H1 (cell line): ENCODE measurements around the gene ASCL5. TPM values are rescaled to one million over a fixed set of nuclear protein-coding genes. Genes with fewer than 3 reads are reported as not detected.

Experiments used
- CTCF ChIA-PET: fragments of 300-600 bp; sonication (Branson Sonifier 250); formaldehyde crosslinking; loops from one replicate; lab custom pipeline; 2021; ENCODE audit not compliant: partially characterized antibody; lab: Charles Lee
- POLR2A ChIA-PET: fragments of 300-600 bp; sonication (Branson Sonifier 250); formaldehyde crosslinking; loops from one replicate; lab custom pipeline; 2021; ENCODE audit warnings: inconsistent platforms; ENCODE audit not compliant: partially characterized antibody; lab: Charles Lee
- DNase-seq, 2 experiments: peaks; one replicate each; pipeline versions ENCODE4 v3.0.0 to v3.0.0-alpha.2; 2010 to 2022; ENCODE audit warnings: low spot score in 2 of 2, low read depth in 1 of 2, mixed read lengths in 1 of 2
- FAIRE-seq: peaks from 2 replicates; lab custom pipeline; 2011; peaks lifted over from hg19 to GRCh38; lab: Jason Lieb, UNC
- H2AFZ ChIP-seq: 2 replicates; pipeline ENCODE4 v1.8.1; 2012; ENCODE audit warnings: low read length, inconsistent platforms
- H2AK5ac ChIP-seq: 2 replicates; pipeline ENCODE4 v1.6.1; 2013; ENCODE audit warnings: low read depth, low read length
- H2BK120ac ChIP-seq: replicated peaks from 2 replicates; pipeline ENCODE3; 2013; ENCODE audit warnings: low read depth, low read length, inconsistent platforms
- H2BK12ac ChIP-seq: 2 replicates; pipeline ENCODE4 v1.6.1; 2013; ENCODE audit warnings: low read depth, low read length
- H2BK15ac ChIP-seq: 2 replicates; pipeline ENCODE4 v1.6.1; 2013; ENCODE audit warnings: low read length
- H2BK20ac ChIP-seq: 2 replicates; pipeline ENCODE4 v1.6.1; 2013; ENCODE audit warnings: low read length
- H2BK5ac ChIP-seq: 2 replicates; pipeline ENCODE4 v1.6.1; 2013; ENCODE audit warnings: low read depth, low read length
- H3K14ac ChIP-seq: 2 replicates; pipeline ENCODE4 v1.6.1; 2013; ENCODE audit warnings: inconsistent platforms; ENCODE audit not compliant: insufficient read length
- H3K18ac ChIP-seq: 2 replicates; pipeline ENCODE4 v1.6.1; 2013; ENCODE audit warnings: low read length; ENCODE audit errors: extremely low read depth
- H3K23ac ChIP-seq: 2 replicates; pipeline ENCODE4 v1.6.1; 2013; ENCODE audit warnings: inconsistent platforms; ENCODE audit not compliant: insufficient read length
- H3K23me2 ChIP-seq: 2 replicates; pipeline ENCODE4 v1.6.1; 2013; ENCODE audit warnings: low read depth, low read length
- H3K27ac ChIP-seq: 2 replicates; pipeline ENCODE4 v1.6.1; 2011; ENCODE audit warnings: low read depth, low read length, inconsistent platforms
- H3K27me3 ChIP-seq, 4 experiments: replicated peaks in 1 of 4; 1 replicate in 1 of 4; 2 replicates in 3 of 4; pipeline versions ENCODE4 v1.6.1 to v1.8.1; 2011 to 2013; ENCODE audit warnings: low read length in 3 of 4, mild to moderate bottlenecking in 3 of 4, inconsistent platforms in 2 of 4, mixed read lengths in 2 of 4, moderate library complexity in 1 of 4; ENCODE audit not compliant: control insufficient read depth in 3 of 4, insufficient read depth in 3 of 4; ENCODE audit errors: extremely low read depth in 1 of 4
- H3K36me3 ChIP-seq, 4 experiments: 2 replicates each; pipeline versions ENCODE4 v1.6.1 to v1.8.1; 2011 to 2013; ENCODE audit warnings: mild to moderate bottlenecking in 4 of 4, low read length in 3 of 4, moderate library complexity in 2 of 4, control low read depth in 1 of 4, inconsistent platforms in 1 of 4; ENCODE audit not compliant: insufficient read depth in 4 of 4, control insufficient read depth in 2 of 4
- H3K4ac ChIP-seq: replicated peaks from 2 replicates; pipeline ENCODE3; 2013; ENCODE audit warnings: low read length, low read depth, mixed read lengths, inconsistent platforms; ENCODE audit not compliant: insufficient read length
- H3K4me1 ChIP-seq, 4 experiments: replicated peaks in 1 of 4; 1 replicate in 1 of 4; 2 replicates in 3 of 4; pipeline versions ENCODE4 v1.6.1 to v1.8.1; 2011 to 2013; ENCODE audit warnings: low read length in 3 of 4, inconsistent platforms in 2 of 4, mixed read lengths in 1 of 4; ENCODE audit not compliant: insufficient read depth in 4 of 4, control insufficient read depth in 3 of 4
- H3K4me2 ChIP-seq, 2 experiments: 2 replicates each; pipeline versions ENCODE4 v1.6.1 to v1.8.1; 2011 to 2013; ENCODE audit warnings: low read depth in 2 of 2, low read length in 2 of 2, control low read depth in 1 of 2, inconsistent platforms in 1 of 2, mild to moderate bottlenecking in 1 of 2; ENCODE audit not compliant: insufficient read depth in 1 of 2
- H3K4me3 ChIP-seq, 4 experiments: fragments of 200-600, 300-600 bp in 1 of 4; sonication (generic), shearing (Covaris generic), sonication (Bioruptor Twin) in 1 of 4; 2 replicates each; pipeline versions ENCODE4 v1.5.1 to v1.8.1; 2011 to 2016; ENCODE audit warnings: low read length in 4 of 4, low read depth in 3 of 4, control low read depth in 2 of 4, inconsistent platforms in 2 of 4, mild to moderate bottlenecking in 2 of 4, mixed read lengths in 1 of 4, moderate library complexity in 1 of 4; ENCODE audit not compliant: insufficient read depth in 2 of 4; ENCODE audit errors: extremely low read depth in 1 of 4
- H3K56ac ChIP-seq: replicated peaks from 2 replicates; pipeline ENCODE3; 2013; ENCODE audit warnings: low read depth, mild to moderate bottlenecking, mixed read lengths, low read length, inconsistent platforms; ENCODE audit not compliant: insufficient read length
- H3K79me1 ChIP-seq: 2 replicates; pipeline ENCODE4 v1.6.1; 2013; ENCODE audit warnings: low read depth, low read length, control low read depth
- H3K79me2 ChIP-seq, 2 experiments: 2 replicates each; pipeline versions ENCODE4 v1.6.1 to v1.8.1; 2012 to 2013; ENCODE audit warnings: low read length in 2 of 2, mild to moderate bottlenecking in 2 of 2, inconsistent platforms in 1 of 2; ENCODE audit not compliant: insufficient read depth in 2 of 2, control insufficient read depth in 1 of 2
- H3K9ac ChIP-seq, 4 experiments: replicated peaks in 1 of 4; 1 replicate in 1 of 4; 2 replicates in 3 of 4; pipeline versions ENCODE4 v1.6.1 to v1.8.1; 2011 to 2013; ENCODE audit warnings: low read depth in 3 of 4, low read length in 3 of 4, control low read depth in 2 of 4, mild to moderate bottlenecking in 2 of 4, moderate library complexity in 2 of 4, inconsistent platforms in 1 of 4; ENCODE audit errors: extremely low read depth in 1 of 4
- H3K9me3 ChIP-seq, 2 experiments: 2 replicates each; pipeline versions ENCODE4 v1.6.1 to v1.8.1; 2012 to 2013; ENCODE audit warnings: mild to moderate bottlenecking in 2 of 2, moderate library complexity in 2 of 2, control low read depth in 1 of 2, inconsistent platforms in 1 of 2, low read depth in 1 of 2, low read length in 1 of 2, mixed read lengths in 1 of 2; ENCODE audit not compliant: insufficient read depth in 2 of 2
- H4K20me1 ChIP-seq, 2 experiments: replicated peaks in 1 of 2; 2 replicates each; pipeline versions ENCODE3 to v1.8.1; 2011 to 2013; ENCODE audit warnings: inconsistent platforms in 2 of 2, low read length in 2 of 2, mild to moderate bottlenecking in 1 of 2; ENCODE audit not compliant: insufficient read depth in 2 of 2, control insufficient read depth in 1 of 2
- H4K5ac ChIP-seq: 2 replicates; pipeline ENCODE4 v1.6.1; 2013; ENCODE audit warnings: low read length, low read depth, mixed read lengths, inconsistent platforms; ENCODE audit not compliant: insufficient read length
- H4K8ac ChIP-seq: 2 replicates; pipeline ENCODE4 v1.8.0; 2013; ENCODE audit warnings: mild to moderate bottlenecking, moderate library complexity, low read length, inconsistent platforms; ENCODE audit not compliant: insufficient read depth; ENCODE audit errors: extremely low read depth
- H4K91ac ChIP-seq: replicated peaks from 2 replicates; pipeline ENCODE3; 2013; ENCODE audit warnings: low read length, mixed read lengths, inconsistent platforms; ENCODE audit not compliant: insufficient read length
- E2F6 ChIP-seq: IDR thresholded peaks from 2 replicates; pipeline ENCODE4 v1.6.1; 2012; ENCODE audit warnings: inconsistent platforms
- EGR1 ChIP-seq: IDR thresholded peaks from 2 replicates; pipeline ENCODE4 v1.6.1; 2011; ENCODE audit warnings: low read depth, low read length, borderline replicate concordance
- POLR2AphosphoS5 ChIP-seq: IDR thresholded peaks from 2 replicates; pipeline ENCODE4 v1.6.1; 2011; ENCODE audit warnings: low read depth, low read length
- TAF1 ChIP-seq: IDR thresholded peaks from 2 replicates; pipeline ENCODE4 v1.6.1; 2011; ENCODE audit warnings: mild to moderate bottlenecking, low read depth, low read length
- YY1 ChIP-seq: IDR thresholded peaks from 2 replicates; pipeline ENCODE4 v1.6.1; 2011; ENCODE audit warnings: low read depth, mild to moderate bottlenecking, low read length
- WGBS, 2 experiments: shearing (Covaris generic) in 1 of 2; methylation state at CpG; one replicate each; pipeline versions ENCODE4 v1.1.6 to v1.1.7; 2013 to 2015; ENCODE audit warnings: low lambda C conversion rate in 2 of 2, mixed read lengths in 2 of 2, inconsistent platforms in 1 of 2, low coverage in 1 of 2, missing lambda C conversion rate in 1 of 2; ENCODE audit not compliant: insufficient replicate concordance in 2 of 2, insufficient coverage in 1 of 2, insufficient read length in 1 of 2; ENCODE audit errors: extremely low coverage in 1 of 2, missing lambda C conversion rate in 1 of 2; 5-methylcytosine and 5-hydroxymethylcytosine counted together
- polyA plus RNA-seq, 7 experiments: library from polyadenylated mRNA; depleted of rRNA in 3 of 7; stranded (reverse) in 5 of 7; unstranded in 2 of 7; fragments of >200 nt in 5 of 7; fragments of 200-250 nt in 2 of 7; gene quantifications; 1 replicate in 5 of 7; 2 replicates in 1 of 7; 4 replicates in 1 of 7; pipeline versions ENCODE4 v1.2.1 to v1.2.3, GENCODE V29; 2011 to 2013; ENCODE audit warnings: missing spikeins in 2 of 7, mixed read lengths in 2 of 7
- total RNA-seq: library from RNA; stranded (reverse); fragmentation: NEBNext Ultra II Directional; extraction: Animal tissue kit (Norgen Biotek cat#: 25700); gene quantifications from 2 replicates; pipeline ENCODE4 v1.2.1, GENCODE V29; 2021

ASCL5 gene
- total and polyA plus RNA-seq, 2 of the 8 experiments (the other 6 are each of a cell fraction or from before 2014, with no cell fraction given) = 0.29 to 0.41 TPM

GRCh38 chr1:201172999-201173610, 46.1 kb upstream of the ASCL5 start:
- H3K14ac ChIP-seq = no peak overlapping the region

More at GRCh38 chr1:201172999-201173610, 46.1 kb upstream of the ASCL5 start:
- no peak overlapping the region for H2AK5ac ChIP-seq
- WGBS, 2 experiments = 91% methylated on average over 4 of the region's 4 CpGs; no CpG with 5 or more reads in 1 of the 2 experiments
- H2BK12ac ChIP-seq = no peak overlapping the region
- H3K18ac ChIP-seq = no peak overlapping the region
- no peak overlapping the region for H3K4ac ChIP-seq
- H4K20me1 ChIP-seq = no peaks in the 10 kb centered on the region
- H4K91ac ChIP-seq = no peak overlapping the region
- H3K79me2 ChIP-seq = no peaks in the 10 kb centered on the region
- no peak overlapping the region for H4K5ac ChIP-seq
- TF ChIP-seq EGR1 = no peak
- TF ChIP-seq POLR2AphosphoS5 = no peak
- no peak for TF ChIP-seq TAF1
- no peak for TF ChIP-seq E2F6
- no peak for TF ChIP-seq YY1
- H3K9ac ChIP-seq = no peak overlapping the region
- FAIRE-seq = no peak
- DNase-seq = no peak
- H2BK120ac ChIP-seq = no peak overlapping the region
- no peak overlapping the region; the same call in 1 of the 2 replicates for H3K27ac ChIP-seq
- no peak overlapping the region for H3K4me2 ChIP-seq
- H3K79me1 ChIP-seq = no peaks in the 10 kb centered on the region
- ChIA-PET CTCF (interaction anchor here (0.6 to 3.0 kb wide), 4 partner anchors 9 to 138 kb away, joined by 3 to 20 read pairs (median 6); no protein-coding TSS in a partner anchor), POLR2A (interaction anchor here (0.7 to 0.9 kb wide), 3 partner anchors 11 to 1430 kb away, joined by 3 to 4 read pairs (median 3); partner anchors contain the start of gene TMEM9)
- no peaks in the 10 kb centered on the region for H3K9me3 ChIP-seq
- peaks cover 2 to 6% (median 4%) of the 10 kb centered on the region in 4 experiments; a peak in 4 of 7 replicates for H3K27me3 ChIP-seq
- peaks cover 5 to 10% (median 8%) of the 10 kb centered on the region in 4 experiments; a peak in 6 of 7 replicates for H3K4me1 ChIP-seq
- H3K23me2 ChIP-seq = peaks cover 5% of the 10 kb centered on the region; the same call in 1 of the 2 replicates
- no peak overlapping the region for H3K56ac ChIP-seq
- no peak overlapping the region for H4K8ac ChIP-seq
- 0 out of 2 replicates have a peak overlapping the region, but pooled peaks have one; percentile 95 for H2BK15ac ChIP-seq
- H3K4me3 ChIP-seq = no peak overlapping the region
- H3K36me3 ChIP-seq = no peaks in the 10 kb centered on the region
- no peak overlapping the region for H2BK5ac ChIP-seq
- no peak overlapping the region for H2AFZ ChIP-seq
- H2BK20ac ChIP-seq = no peak overlapping the region
- H3K23ac ChIP-seq = no peak overlapping the region
